GM12878 (cell line): ENCODE measurements around the gene SLC35F3. TPM values are rescaled to one million over a fixed set of nuclear protein-coding genes. Genes with fewer than 3 reads are reported as not detected.

ENCODE experiments used
- ATAC-seq: fragments of 200-7000 bp; cut with Tn5 transposase; 3 replicates; pipeline ENCODE4 v1.9.1; 2020; ENCODE audit warnings: mild to moderate bottlenecking, moderate library complexity
- BruUV-seq: library from RNA; stranded (reverse); fragments of 400-500 nt; replicated peaks from 2 replicates; lab custom pipeline; 2021; lab: Mats Ljungman, UMichigan
- CTCF ChIA-PET: fragments of 300-600 bp; sonication (Branson Sonifier 250); formaldehyde crosslinking; extraction: SDS; loops from one replicate; lab custom pipeline; 2021; ENCODE audit warnings: inconsistent platforms; lab: Yijun Ruan, JAX
- POLR2A ChIA-PET: fragments of 350-600 bp; formaldehyde crosslinking; extraction: SDS; loops from one replicate; lab custom pipeline; 2021; ENCODE audit warnings: inconsistent platforms; lab: Charles Lee
- RAD21 ChIA-PET: fragments of 300-600 bp; sonication (Branson Sonifier 250); formaldehyde crosslinking; loops from one replicate; lab custom pipeline; 2023; ENCODE audit warnings: antibody characterized with exemption; ENCODE audit not compliant: unreplicated experiment; lab: Charles Lee
- SMC1A ChIA-PET: fragments of 300-600 bp; sonication (Branson Sonifier 250); formaldehyde crosslinking; loops from one replicate; lab custom pipeline; 2023; ENCODE audit not compliant: unreplicated experiment, uncharacterized antibody; lab: Charles Lee
- DNase-seq: peaks from one replicate; pipeline ENCODE4 v3.0.0-alpha.2; 2011; ENCODE audit warnings: low read depth, low spot score
- FAIRE-seq: peaks from 3 replicates; lab custom pipeline; 2011; peaks lifted over from hg19 to GRCh38; lab: Jason Lieb, UNC
- H2AFZ ChIP-seq: 2 replicates; pipeline ENCODE4 v1.6.0; 2011; ENCODE audit warnings: low read depth, low read length, control low read depth; ENCODE audit not compliant: control insufficient read depth
- H3K27ac ChIP-seq: 2 replicates; pipeline ENCODE4 v1.5.1; 2011; ENCODE audit warnings: control low read depth; ENCODE audit not compliant: control insufficient read depth, insufficient read depth
- H3K27me3 ChIP-seq, 2 experiments: replicated peaks in 1 of 2; 2 replicates each; pipeline versions ENCODE4 v1.6.0 to v1.6.1; 2011; ENCODE audit warnings: low read length in 1 of 2; ENCODE audit not compliant: control insufficient read depth in 2 of 2, insufficient read depth in 2 of 2
- H3K36me3 ChIP-seq, 2 experiments: 2 replicates each; pipeline ENCODE4 v1.5.1; 2011; ENCODE audit warnings: low read length in 1 of 2; ENCODE audit not compliant: control insufficient read depth in 2 of 2, insufficient read depth in 2 of 2
- H3K4me1 ChIP-seq: 2 replicates; pipeline ENCODE4 v1.6.1; 2011; ENCODE audit warnings: mild to moderate bottlenecking, low read length, moderate library complexity, mixed read lengths; ENCODE audit not compliant: control insufficient read depth, insufficient read depth
- H3K4me2 ChIP-seq: 2 replicates; pipeline ENCODE4 v1.6.0; 2011; ENCODE audit warnings: control low read depth; ENCODE audit not compliant: control insufficient read depth, insufficient read depth
- H3K4me3 ChIP-seq: fragments of 200-600 bp; sonication (generic); 2 replicates; pipeline ENCODE4 v1.5.1; 2016
- H3K79me2 ChIP-seq: 2 replicates; pipeline ENCODE4 v1.6.0; 2011; ENCODE audit warnings: low read length; ENCODE audit not compliant: control insufficient read depth, insufficient read depth
- H3K9ac ChIP-seq: 2 replicates; pipeline ENCODE4 v1.8.0; 2011; ENCODE audit warnings: low read length, control low read depth, mixed read lengths; ENCODE audit not compliant: control insufficient read depth, insufficient read depth
- H3K9me3 ChIP-seq: replicated peaks from 3 replicates; pipeline ENCODE4 v1.5.1; 2011; ENCODE audit warnings: mild to moderate bottlenecking, low read length; ENCODE audit not compliant: control insufficient read depth, insufficient read depth
- H4K20me1 ChIP-seq: 2 replicates; pipeline ENCODE4 v1.6.0; 2011; ENCODE audit not compliant: control insufficient read depth, insufficient read depth
- BACH1 ChIP-seq: fragments of 450-650 bp; IDR thresholded peaks from 2 replicates; pipeline ENCODE4 v1.6.1; 2017; ENCODE audit warnings: mild to moderate bottlenecking, borderline replicate concordance
- BMI1 ChIP-seq: fragments of 450-650 bp; IDR thresholded peaks from 2 replicates; pipeline ENCODE4 v1.6.1; 2016; ENCODE audit warnings: mild to moderate bottlenecking, moderate library complexity, borderline replicate concordance
- CREB1 ChIP-seq: IDR thresholded peaks from 2 replicates; pipeline ENCODE4 v1.6.1; 2012; ENCODE audit warnings: low read depth, mild to moderate bottlenecking, inconsistent platforms
- POLR2AphosphoS2 ChIP-seq: IDR thresholded peaks from 2 replicates; pipeline ENCODE4 v1.6.1; 2011; ENCODE audit warnings: low read depth, mild to moderate bottlenecking, low read length, improper control_type of control experiment, moderate library complexity
- RAD21 ChIP-seq: IDR thresholded peaks from 2 replicates; pipeline ENCODE4 v1.6.1; 2011; ENCODE audit warnings: mild to moderate bottlenecking, low read depth, low read length, moderate library complexity; ENCODE audit not compliant: insufficient read depth
- SMC3 ChIP-seq: IDR thresholded peaks from 2 replicates; pipeline ENCODE4 v1.6.1; 2011; ENCODE audit warnings: low read length, improper control_type of control experiment, borderline replicate concordance
- SPI1 ChIP-seq: IDR thresholded peaks from 2 replicates; pipeline ENCODE4 v1.6.1; 2011; ENCODE audit warnings: low read depth, mild to moderate bottlenecking, low read length, moderate library complexity, borderline replicate concordance; ENCODE audit not compliant: insufficient read depth
- TCF12 ChIP-seq: IDR thresholded peaks from 2 replicates; pipeline ENCODE4 v1.6.1; 2011; ENCODE audit warnings: low read depth, mild to moderate bottlenecking, low read length
- YY1 ChIP-seq: IDR thresholded peaks from 2 replicates; pipeline ENCODE4 v1.6.1; 2011; ENCODE audit warnings: low read depth, mild to moderate bottlenecking, low read length
- WGBS: methylation state at CpG from one replicate; pipeline ENCODE4 v1.1.6; 2016; ENCODE audit warnings: low lambda C conversion rate; ENCODE audit not compliant: insufficient replicate concordance, insufficient coverage; ENCODE audit errors: missing lambda C conversion rate; 5-methylcytosine and 5-hydroxymethylcytosine counted together
- in situ Hi-C: fragments of 300-500 bp; cut with MboI; formaldehyde crosslinking; loops from 9 replicates; pipeline ENCODE4 v1.14.3; 2018; ENCODE audit warnings: mixed read lengths
- intact Hi-C: fragments of 100-400 bp; cut with micrococcal nuclease; formaldehyde crosslinking; loops from one replicate; pipeline ENCODE4 v1.14.2; 2022; ENCODE audit not compliant: unreplicated experiment
- polyA plus RNA-seq, 11 experiments: library from polyadenylated mRNA; depleted of rRNA in 4 of 11; unstranded in 6 of 11; stranded (reverse) in 5 of 11; fragments of >200 nt; fragmentation: Nextera tagmentation in 4 of 11; fragmentation: Illumina TruSeq in 1 of 11; extraction: Ambion mirVana in 4 of 11; extraction: Trizol in 1 of 11; gene quantifications; 1 replicate in 1 of 11; 2 replicates in 10 of 11; pipeline versions ENCODE4 v1.2.1 to v1.2.3, GENCODE V29; 2011 to 2016; ENCODE audit warnings: inconsistent platforms in 2 of 11, missing spikeins in 2 of 11, low read depth in 1 of 11
- total RNA-seq, 4 experiments: library from RNA; depleted of rRNA in 3 of 4; stranded (reverse); fragments of >200 nt in 3 of 4; fragmentation: Illumina TruSeq in 1 of 4; extraction: Trizol in 1 of 4; gene quantifications; 2 replicates each; pipeline versions ENCODE4 v1.2.1 to v1.2.3, GENCODE V29; 2013 to 2021
- TF ChIP-seq, protein P1 (sequence below): IDR thresholded peaks from 2 replicates; pipeline ENCODE4 v1.6.1; 2011; ENCODE audit warnings: borderline replicate concordance, low read depth, mild to moderate bottlenecking, moderate library complexity, mixed read lengths, low read length; ENCODE audit not compliant: insufficient read depth; ENCODE audit errors: extremely low read length
- TF ChIP-seq, protein P2 (sequence below), 3 experiments: IDR thresholded peaks in 2 of 3; conservative IDR thresholded peaks in 1 of 3; 2 replicates each; pipeline ENCODE4 v1.5.1; 2011; ENCODE audit warnings: low read depth in 3 of 3, low read length in 3 of 3, mild to moderate bottlenecking in 3 of 3, control low read depth in 2 of 3, moderate library complexity in 2 of 3, inconsistent platforms in 1 of 3, mixed read lengths in 1 of 3; ENCODE audit not compliant: control insufficient read depth in 2 of 3, insufficient read depth in 1 of 3; ENCODE audit errors: extremely low read depth in 1 of 3
- TF ChIP-seq, protein P3 (sequence below): IDR thresholded peaks from 2 replicates; pipeline ENCODE4 v1.6.1; 2012; ENCODE audit warnings: low read depth, low read length, improper control_type of control experiment

Gene SLC35F3
- total and polyA plus RNA-seq, 10 of the 15 experiments (the other 5 are each of a cell fraction or from before 2014, with no cell fraction given) = 1.0 to 8.6 (median 5.7) TPM

DNA sequence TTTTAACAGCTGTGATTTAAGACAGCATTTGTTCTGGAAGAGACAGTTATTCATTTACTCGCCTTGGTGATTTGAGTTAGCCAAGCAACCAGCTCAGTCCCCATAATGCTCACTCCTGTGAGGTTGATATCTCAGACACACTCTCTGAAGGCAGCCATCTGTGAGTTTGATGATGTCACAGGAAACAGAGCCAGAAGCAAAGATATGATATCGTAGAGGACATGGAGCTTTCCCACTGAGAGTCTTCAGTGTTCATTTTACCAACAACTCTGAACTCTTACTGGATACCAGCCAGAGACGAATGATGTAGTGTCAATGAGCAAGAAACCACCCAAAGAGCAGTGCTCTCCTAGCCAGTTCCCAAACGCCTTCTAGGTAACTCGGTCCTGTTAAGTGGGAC is 219.4 kb downstream of the SLC35F3 start (continued):
- TF ChIP-seq SPI1 (no peak), CREB1 (no peak)

DNA sequence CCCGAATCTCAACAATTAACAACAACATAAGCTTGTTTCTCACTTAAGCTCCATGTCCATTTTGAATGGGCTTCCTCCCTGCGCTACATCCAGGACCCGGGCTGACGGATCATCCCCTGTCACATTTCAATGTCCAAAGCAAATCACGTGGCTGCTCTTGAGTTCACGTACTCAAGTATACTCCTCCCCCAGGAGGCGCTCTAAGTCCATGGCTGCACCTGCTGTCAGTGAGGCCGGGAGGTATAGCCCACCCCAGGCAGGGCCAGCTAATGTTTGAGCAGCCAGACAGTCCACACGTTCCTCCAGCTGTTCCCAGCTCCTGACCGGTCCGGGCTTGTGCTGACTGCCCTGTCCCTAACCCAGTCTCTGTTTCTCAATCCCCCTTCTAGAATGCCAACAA is 220.8 kb downstream of the SLC35F3 start:
- intact Hi-C loops = loop anchor here (2.0 kb wide), 1 partner anchor 202 kb away; no protein-coding TSS in a partner anchor
- Histone ChIP-seq H3K27me3 (peaks cover 0 to 7% of the 10 kb centered on the region in 2 experiments; a peak in 2 of 4 replicates), H4K20me1 (no peaks in the 10 kb centered on the region), H3K4me1 (no peaks in the 10 kb centered on the region), H2AFZ (peak overlapping the region; percentile 12; the same call in 1 of the 2 replicates), H3K9ac (no peak overlapping the region), H3K9me3 (no peaks in the 10 kb centered on the region), H3K79me2 (no peaks in the 10 kb centered on the region), H3K27ac (no peak overlapping the region), H3K36me3 (no peaks in the 10 kb centered on the region), H3K4me3 (no peak overlapping the region), H3K4me2 (no peak overlapping the region)
- TF ChIP-seq, protein P1, sequence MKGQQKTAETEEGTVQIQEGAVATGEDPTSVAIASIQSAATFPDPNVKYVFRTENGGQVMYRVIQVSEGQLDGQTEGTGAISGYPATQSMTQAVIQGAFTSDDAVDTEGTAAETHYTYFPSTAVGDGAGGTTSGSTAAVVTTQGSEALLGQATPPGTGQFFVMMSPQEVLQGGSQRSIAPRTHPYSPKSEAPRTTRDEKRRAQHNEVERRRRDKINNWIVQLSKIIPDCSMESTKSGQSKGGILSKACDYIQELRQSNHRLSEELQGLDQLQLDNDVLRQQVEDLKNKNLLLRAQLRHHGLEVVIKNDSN = peak; percentile 49
- TF ChIP-seq RAD21 (peak; percentile 61), POLR2AphosphoS2 (no peak), BMI1 (no peak), YY1 (0 out of 2 replicates have a peak, but pooled peaks have one; percentile 22), SMC3 (peak; percentile 51), TCF12 (no peak), BACH1 (no peak)
- TF ChIP-seq, protein P2, sequence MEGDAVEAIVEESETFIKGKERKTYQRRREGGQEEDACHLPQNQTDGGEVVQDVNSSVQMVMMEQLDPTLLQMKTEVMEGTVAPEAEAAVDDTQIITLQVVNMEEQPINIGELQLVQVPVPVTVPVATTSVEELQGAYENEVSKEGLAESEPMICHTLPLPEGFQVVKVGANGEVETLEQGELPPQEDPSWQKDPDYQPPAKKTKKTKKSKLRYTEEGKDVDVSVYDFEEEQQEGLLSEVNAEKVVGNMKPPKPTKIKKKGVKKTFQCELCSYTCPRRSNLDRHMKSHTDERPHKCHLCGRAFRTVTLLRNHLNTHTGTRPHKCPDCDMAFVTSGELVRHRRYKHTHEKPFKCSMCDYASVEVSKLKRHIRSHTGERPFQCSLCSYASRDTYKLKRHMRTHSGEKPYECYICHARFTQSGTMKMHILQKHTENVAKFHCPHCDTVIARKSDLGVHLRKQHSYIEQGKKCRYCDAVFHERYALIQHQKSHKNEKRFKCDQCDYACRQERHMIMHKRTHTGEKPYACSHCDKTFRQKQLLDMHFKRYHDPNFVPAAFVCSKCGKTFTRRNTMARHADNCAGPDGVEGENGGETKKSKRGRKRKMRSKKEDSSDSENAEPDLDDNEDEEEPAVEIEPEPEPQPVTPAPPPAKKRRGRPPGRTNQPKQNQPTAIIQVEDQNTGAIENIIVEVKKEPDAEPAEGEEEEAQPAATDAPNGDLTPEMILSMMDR (IDR thresholded peaks at IDR 0.05 in 2 of 3, conservative IDR thresholded peaks at IDR 0.05 in 1 of 3; ENCODE audit: control insufficient read depth in 2 of 3, extremely low read depth in 1 of 3, insufficient read depth in 1 of 3, low read depth in 3 of 3, low read length in 3 of 3) = peak; percentile 56 to 63 (median 59); a peak in 5 of 6 replicates
- TF ChIP-seq, protein P3, sequence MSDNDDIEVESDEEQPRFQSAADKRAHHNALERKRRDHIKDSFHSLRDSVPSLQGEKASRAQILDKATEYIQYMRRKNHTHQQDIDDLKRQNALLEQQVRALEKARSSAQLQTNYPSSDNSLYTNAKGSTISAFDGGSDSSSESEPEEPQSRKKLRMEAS = no peak
- RAD21 ChIA-PET = interaction anchor here (0.8 to 2.4 kb wide), 4 partner anchors 11 to 370 kb away, joined by 3 to 7 read pairs (median 4); no protein-coding TSS in a partner anchor
- ATAC-seq (peak; percentile 98), FAIRE-seq (no peak), DNase-seq (no peak)
- SMC1A ChIA-PET = interaction anchor here (1.1 to 2.5 kb wide), 4 partner anchors 8 to 185 kb away, joined by 3 to 9 read pairs (median 6); no protein-coding TSS in a partner anchor
- POLR2A ChIA-PET = interaction anchor here (0.8 kb wide), 1 partner anchor 8 kb away, joined by 5 read pairs; no protein-coding TSS in a partner anchor
- WGBS = 8% methylated on average over 11 of the region's 11 CpGs
- CTCF ChIA-PET = interaction anchor here (0.9 to 4.5 kb wide), 7 partner anchors 11 to 203 kb away, joined by 3 to 48 read pairs (median 3); no protein-coding TSS in a partner anchor
- BruUV-seq = no TSS peak
- in situ Hi-C loops = no loop called here
